ENCODE results near the gene CYP26C1. TPM values are rescaled to one million over a fixed set of nuclear protein-coding genes. Genes with fewer than 3 reads are reported as not detected.

The CYP26C1 gene
- total and polyA plus RNA-seq, 2 of the 13 experiments (the other 11 are each of a cell fraction or from before 2014, with no cell fraction given), result 0.02 TPM; not detected in 1

GRCh38 chr10:93106631-93107072, 46.1 kb downstream of the CYP26C1 start (continued):
- TF ChIP-seq TEAD2 (CRISPR knock-in tag; IDR thresholded peaks at IDR 0.05) (0 out of 2 replicates have a peak, but pooled peaks have one; percentile 26), ZNF468 (CRISPR knock-in tag; IDR thresholded peaks at IDR 0.05) (no peak), LRRFIP1 (CRISPR knock-in tag; conservative IDR thresholded peaks at IDR 0.05) (no peak), ZNF33A (CRISPR knock-in tag; IDR thresholded peaks at IDR 0.05; ENCODE audit: borderline replicate concordance) (no peak), MYNN (CRISPR knock-in tag; IDR thresholded peaks at IDR 0.05; ENCODE audit: low read depth) (no peak), NR2F6 (IDR thresholded peaks at IDR 0.05) (peak; percentile 98), NR2F6 (CRISPR knock-in tag; IDR thresholded peaks at IDR 0.05) (peak; percentile 97), SP1 (IDR thresholded peaks at IDR 0.05) (no peak), SP1 (CRISPR knock-in tag; IDR thresholded peaks at IDR 0.05) (no peak), TCF7 (IDR thresholded peaks at IDR 0.05; ENCODE audit: low read depth) (peak; percentile 85), KDM3A (CRISPR knock-in tag; IDR thresholded peaks at IDR 0.05; ENCODE audit: low read depth) (no peak), NCOA2 (CRISPR knock-in tag; IDR thresholded peaks at IDR 0.05) (peak; percentile 92), ZNF12 (CRISPR knock-in tag; IDR thresholded peaks at IDR 0.05) (no peak; the same call in 1 of the 2 replicates), POGK (CRISPR knock-in tag; conservative IDR thresholded peaks at IDR 0.05) (no peak), RAD21 (CRISPR knock-in tag; IDR thresholded peaks at IDR 0.05) (no peak), SYNCRIP (IDR thresholded peaks at IDR 0.05; ENCODE audit: insufficient read depth, low read depth, low read length) (no peak), RAD51 (IDR thresholded peaks at IDR 0.05; ENCODE audit: borderline replicate concordance) (no peak), PATZ1 (CRISPR knock-in tag; IDR thresholded peaks at IDR 0.05) (peak; percentile 56; the same call in 1 of the 2 replicates), PHF5A (CRISPR knock-in tag; IDR thresholded peaks at IDR 0.05; ENCODE audit: low read depth, unreplicated experiment) (peak; percentile 37), ZNF549 (CRISPR knock-in tag; IDR thresholded peaks at IDR 0.05) (no peak), ZNF10 (CRISPR knock-in tag; IDR thresholded peaks at IDR 0.05; ENCODE audit: borderline replicate concordance, low read depth) (no peak), PHF21A (CRISPR knock-in tag; IDR thresholded peaks at IDR 0.05) (peak; percentile 50; the same call in 1 of the 2 replicates), POLR2A (IDR thresholded peaks at IDR 0.05; ENCODE audit: insufficient read depth in 1 of 2, low read depth in 2 of 2, low read length in 2 of 2) (no peak), HNF1B (CRISPR knock-in tag; IDR thresholded peaks at IDR 0.05) (no peak), LCORL (IDR thresholded peaks at IDR 0.05) (no peak), LCORL (CRISPR knock-in tag; IDR thresholded peaks at IDR 0.05) (peak; percentile 64; the same call in 1 of the 2 replicates), NKX3-1 (CRISPR knock-in tag; IDR thresholded peaks at IDR 0.05) (peak; percentile 70; the same call in 1 of the 2 replicates)
